ENCODE data around the gene FNIP2. TPM values are rescaled to one million over a fixed set of nuclear protein-coding genes. Genes with fewer than 3 reads are reported as not detected.

Gene FNIP2
- total and polyA plus RNA-seq, 10 of the 15 experiments (the other 5 are each of a cell fraction or from before 2014, with no cell fraction given): 0.03 to 0.38 (median 0.15) TPM

GRCh38 chr4:158829254-158829653, 60.4 kb downstream of the FNIP2 start:
- DNase-seq (ENCODE audit: low read depth, low spot score): no peak
- Histone ChIP-seq H3K9ac (ENCODE audit: control insufficient read depth, insufficient read depth, low read length) (no peak overlapping the region), H3K9me3 (replicated peaks; ENCODE audit: control insufficient read depth, insufficient read depth, low read length) (no peaks in the 10 kb centered on the region), H3K4me2 (ENCODE audit: control insufficient read depth, insufficient read depth) (no peak overlapping the region), H3K4me3 (no peak overlapping the region), H3K36me3 (ENCODE audit: control insufficient read depth in 2 of 2, insufficient read depth in 2 of 2, low read length in 1 of 2) (no peaks in the 10 kb centered on the region), H4K20me1 (ENCODE audit: control insufficient read depth, insufficient read depth) (no peaks in the 10 kb centered on the region), H3K4me1 (ENCODE audit: control insufficient read depth, insufficient read depth, low read length) (peaks cover 14% of the 10 kb centered on the region), H3K27ac (ENCODE audit: control insufficient read depth, insufficient read depth) (no peak overlapping the region), H2AFZ (ENCODE audit: control insufficient read depth, low read depth, low read length) (no peak overlapping the region), H3K79me2 (ENCODE audit: control insufficient read depth, insufficient read depth, low read length) (no peaks in the 10 kb centered on the region), H3K27me3 (replicated peaks in 1 of 2; ENCODE audit: control insufficient read depth in 2 of 2, insufficient read depth in 2 of 2, low read length in 1 of 2) (no peaks in the 10 kb centered on the region)
- no TSS peak for BruUV-seq (replicated peaks)
- WGBS (ENCODE audit: insufficient coverage, insufficient replicate concordance, low lambda C conversion rate, missing lambda C conversion rate): 36% methylated on average over 2 of the region's 2 CpGs
- SMC1A ChIA-PET (ENCODE audit: uncharacterized antibody, unreplicated experiment): interaction anchor here (1.4 to 11.5 kb wide), 5 partner anchors 9 to 65 kb away, joined by 5 to 101 read pairs (median 18); no protein-coding TSS in a partner anchor
- TF ChIP-seq RBBP5 (conservative IDR thresholded peaks at IDR 0.05) (no peak), SRF (IDR thresholded peaks at IDR 0.05; ENCODE audit: low read depth in 2 of 2, low read length in 2 of 2) (no peak), MXI1 (IDR thresholded peaks at IDR 0.05; ENCODE audit: low read depth, low read length) (no peak), STAT3 (IDR thresholded peaks at IDR 0.05; ENCODE audit: low read depth, low read length) (no peak), NKRF (conservative IDR thresholded peaks at IDR 0.05) (no peak), ASH2L (IDR thresholded peaks at IDR 0.05; ENCODE audit: borderline replicate concordance, low read depth) (no peak), POLR2AphosphoS5 (IDR thresholded peaks at IDR 0.05; ENCODE audit: low read length) (no peak), YBX1 (IDR thresholded peaks at IDR 0.05) (no peak), SMC3 (IDR thresholded peaks at IDR 0.05; ENCODE audit: borderline replicate concordance, low read length) (no peak), ZBTB33 (IDR thresholded peaks at IDR 0.05) (no peak), TCF12 (IDR thresholded peaks at IDR 0.05; ENCODE audit: low read depth, low read length) (no peak), POLR2A (IDR thresholded peaks at IDR 0.05; ENCODE audit: low read depth, low read length) (no peak), E2F4 (IDR thresholded peaks at IDR 0.05; ENCODE audit: low read depth, low read length) (no peak), BACH1 (IDR thresholded peaks at IDR 0.05; ENCODE audit: borderline replicate concordance) (no peak), FOXM1 (IDR thresholded peaks at IDR 0.05; ENCODE audit: low read depth, low read length) (no peak), RUNX3 (IDR thresholded peaks at IDR 0.05; ENCODE audit: low read length) (no peak), BHLHE40 (IDR thresholded peaks at IDR 0.05; ENCODE audit: borderline replicate concordance in 1 of 2, low read depth in 2 of 2, low read length in 1 of 2) (no peak), STAT1 (conservative IDR thresholded peaks at IDR 0.05) (no peak)
- CTCF ChIA-PET: interaction anchor here (1.0 to 1.1 kb wide), 2 partner anchors 21 to 285 kb away, joined by 3 read pairs; no protein-coding TSS in a partner anchor
- in situ Hi-C loops (cut with MboI): no loop called here
- RAD21 ChIA-PET (ENCODE audit: unreplicated experiment): interaction anchor here (1.9 kb wide), 1 partner anchor 22 kb away, joined by 5 read pairs; no protein-coding TSS in a partner anchor
- ATAC-seq: no peak
- FAIRE-seq: no peak
- intact Hi-C loops (cut with micrococcal nuclease; ENCODE audit: unreplicated experiment): no loop called here
- POLR2A ChIA-PET: no interaction called here

Data from GM12878 (cell line).